HepG2 (cell line): Measurements from ENCODE around the gene PRKCZ. TPM values are rescaled to one million over a fixed set of nuclear protein-coding genes. Genes with fewer than 3 reads are reported as not detected.

Experiments used
- ETS1 ChIP-seq: sonication (generic); formaldehyde crosslinking; IDR thresholded peaks from 2 replicates; pipeline ENCODE4 v1.4.0; 2020; ENCODE audit warnings: missing genetic modification reagents
- ETV5 ChIP-seq: IDR thresholded peaks from 2 replicates; pipeline ENCODE4 v1.6.1; 2018; ENCODE audit warnings: missing biosample characterization, missing genetic modification reagents, inconsistent platforms, borderline replicate concordance
- ETV6 ChIP-seq: sonication (generic); formaldehyde crosslinking; conservative IDR thresholded peaks from 2 replicates; pipeline ENCODE4 v1.4.0; 2020; ENCODE audit warnings: missing genetic modification reagents
- FOXK1 ChIP-seq: sonication (generic); formaldehyde crosslinking; IDR thresholded peaks from 2 replicates; pipeline ENCODE4 v1.4.0; 2020; ENCODE audit warnings: low read depth, missing genetic modification reagents, borderline replicate concordance
- GATAD1 ChIP-seq: IDR thresholded peaks from 2 replicates; pipeline ENCODE4 v1.6.1; 2016; ENCODE audit warnings: missing genetic modification reagents, missing compliant biosample characterization
- HHEX ChIP-seq: IDR thresholded peaks from 2 replicates; pipeline ENCODE4 v1.6.1; 2016; ENCODE audit warnings: control low read depth
- KIAA2018 ChIP-seq: sonication (generic); formaldehyde crosslinking; IDR thresholded peaks from 2 replicates; pipeline ENCODE4 v1.5.0; 2020; ENCODE audit warnings: mild to moderate bottlenecking, missing genetic modification reagents, borderline replicate concordance
- PITX1 ChIP-seq: sonication (generic); formaldehyde crosslinking; IDR thresholded peaks from 2 replicates; pipeline ENCODE4 v1.5.1; 2020; ENCODE audit warnings: mild to moderate bottlenecking, missing genetic modification reagents
- RBFOX2 ChIP-seq: fragments of 200-400 bp; formaldehyde crosslinking; IDR thresholded peaks from 2 replicates; pipeline ENCODE4 v1.6.1; 2017; ENCODE audit warnings: low read depth, mild to moderate bottlenecking, low read length
- RELA ChIP-seq: sonication (generic); formaldehyde crosslinking; IDR thresholded peaks from 2 replicates; pipeline ENCODE4 v1.4.0; 2020; ENCODE audit warnings: missing genetic modification reagents
- ZBTB38 ChIP-seq: sonication (generic); formaldehyde crosslinking; IDR thresholded peaks from 2 replicates; pipeline ENCODE4 v1.5.1; 2020; ENCODE audit warnings: mild to moderate bottlenecking, missing genetic modification reagents
- ZBTB46 ChIP-seq: sonication (generic); formaldehyde crosslinking; IDR thresholded peaks from 2 replicates; pipeline ENCODE4 v1.4.0; 2020; ENCODE audit warnings: mild to moderate bottlenecking, missing genetic modification reagents, borderline replicate concordance
- ZFP36 ChIP-seq: fragments of 150-350 bp; IDR thresholded peaks from 2 replicates; pipeline ENCODE4 v1.6.1; 2018; ENCODE audit warnings: borderline replicate concordance, low read length, low read depth; ENCODE audit not compliant: partially characterized antibody
- ZNF282 ChIP-seq: fragments of 450-650 bp; IDR thresholded peaks from 2 replicates; pipeline ENCODE4 v1.6.1; 2018; ENCODE audit not compliant: partially characterized antibody
- ZNF335 ChIP-seq: sonication (generic); formaldehyde crosslinking; IDR thresholded peaks from 2 replicates; pipeline ENCODE4 v1.4.0; 2020; ENCODE audit warnings: missing genetic modification reagents
- ZNF33A ChIP-seq: sonication (generic); formaldehyde crosslinking; IDR thresholded peaks from 2 replicates; pipeline ENCODE4 v1.5.1; 2020; ENCODE audit warnings: missing genetic modification reagents, mild to moderate bottlenecking, moderate library complexity, borderline replicate concordance
- ZNF343 ChIP-seq: sonication (generic); formaldehyde crosslinking; IDR thresholded peaks from 2 replicates; pipeline ENCODE4 v1.4.0; 2020; ENCODE audit warnings: mild to moderate bottlenecking, missing genetic modification reagents
- polyA plus RNA-seq, 8 experiments: library from polyadenylated mRNA; depleted of rRNA in 3 of 8; stranded (reverse) in 7 of 8; unstranded in 1 of 8; fragments of >200 nt; fragmentation: Illumina TruSeq in 4 of 8; extraction: Trizol in 4 of 8; gene quantifications; 2 replicates each; pipeline versions ENCODE4 v1.2.1 to v1.2.3, GENCODE V29; 2011 to 2016; ENCODE audit warnings: low read depth in 4 of 8, missing spikeins in 1 of 8, mixed read lengths in 1 of 8; ENCODE audit not compliant: insufficient read depth in 1 of 8
- total RNA-seq, 5 experiments: library from RNA; depleted of rRNA; stranded (reverse); fragments of >200 nt; fragmentation: Illumina TruSeq; extraction: Trizol; gene quantifications; 2 replicates each; pipeline ENCODE4 v1.2.3, GENCODE V29; 2016; ENCODE audit warnings: low read depth in 1 of 5

The PRKCZ gene
- total and polyA plus RNA-seq, 2 of the 13 experiments (the other 11 are each of a cell fraction or from before 2014, with no cell fraction given) = 34.7 to 85.2 TPM

- TF ChIP-seq ZNF282 (no peak), HHEX (CRISPR knock-in tag) (no peak), RBFOX2 (peak; percentile 37), KIAA2018 (CRISPR knock-in tag) (no peak), PITX1 (peak; percentile 67), ZFP36 (no peak), ZNF33A (CRISPR knock-in tag) (no peak), FOXK1 (CRISPR knock-in tag) (peak; percentile 85), GATAD1 (peak; percentile 66), ETV5 (CRISPR knock-in tag) (peak; percentile 89), ZBTB38 (CRISPR knock-in tag) (no peak), ETV6 (CRISPR knock-in tag) (peak; percentile 28; the same call in 1 of the 2 replicates), ZNF343 (no peak), ZNF335 (CRISPR knock-in tag) (peak; percentile 77), ZBTB46 (peak; percentile 92), RELA (CRISPR knock-in tag) (no peak), ETS1 (no peak)
Measured at GRCh38 chr1:2233997-2234761, 184.0 kb downstream of the PRKCZ start (continued).
